Lower lobe of right lung (tissue), 2 donors: ENCODE measurements around the gene IRS2. TPM values are rescaled to one million over a fixed set of nuclear protein-coding genes. Genes with fewer than 3 reads are reported as not detected.

Experiments
- ATAC-seq, 2 donors: fragments of 200-7000 bp; cut with Tn5 transposase; one replicate each; pipeline ENCODE4 v1.9.1; 2020 to 2022; ENCODE audit warnings: mild to moderate bottlenecking in 2 of 2, moderate library complexity in 2 of 2
- DNase-seq: peaks from one replicate; pipeline ENCODE4 v3.0.0-alpha.2; 2020
- H3K27ac ChIP-seq: fragments of 200-600 bp; one replicate; pipeline ENCODE4 v1.8.0; 2022
- H3K27me3 ChIP-seq: fragments of 200-600 bp; one replicate; pipeline ENCODE4 v1.8.0; 2022; ENCODE audit warnings: low read depth
- H3K36me3 ChIP-seq: fragments of 200-600 bp; one replicate; pipeline ENCODE4 v1.8.0; 2022; ENCODE audit warnings: mild to moderate bottlenecking
- H3K4me1 ChIP-seq: fragments of 200-600 bp; one replicate; pipeline ENCODE4 v1.8.0; 2022
- H3K4me3 ChIP-seq: fragments of 200-600 bp; one replicate; pipeline ENCODE4 v1.8.0; 2022; ENCODE audit warnings: mild to moderate bottlenecking
- H3K9me3 ChIP-seq: fragments of 200-600 bp; one replicate; pipeline ENCODE4 v1.8.0; 2022
- CTCF ChIP-seq: fragments of 200-600 bp; IDR thresholded peaks from one replicate; pipeline ENCODE4 v1.8.0; 2022; ENCODE audit warnings: antibody characterized with exemption, mild to moderate bottlenecking
- intact Hi-C: fragments of 100-400 bp; cut with DNase I; formaldehyde crosslinking; loops from one replicate; pipeline ENCODE4 v1.11.0; 2022
- total RNA-seq: library from RNA; stranded (reverse); fragmentation: NEBNext Ultra II Directional; extraction: Animal tissue kit (Norgen Biotek cat#: 25700); gene quantifications from one replicate; pipeline ENCODE4 v1.2.1, GENCODE V29; 2021
- donor health status: DM: no; HTN: yes; CAD: no; lungs with severe emphysema.

Gene IRS2
- total RNA-seq, 1 donor from 2014 or later = 34.0 TPM

DNA sequence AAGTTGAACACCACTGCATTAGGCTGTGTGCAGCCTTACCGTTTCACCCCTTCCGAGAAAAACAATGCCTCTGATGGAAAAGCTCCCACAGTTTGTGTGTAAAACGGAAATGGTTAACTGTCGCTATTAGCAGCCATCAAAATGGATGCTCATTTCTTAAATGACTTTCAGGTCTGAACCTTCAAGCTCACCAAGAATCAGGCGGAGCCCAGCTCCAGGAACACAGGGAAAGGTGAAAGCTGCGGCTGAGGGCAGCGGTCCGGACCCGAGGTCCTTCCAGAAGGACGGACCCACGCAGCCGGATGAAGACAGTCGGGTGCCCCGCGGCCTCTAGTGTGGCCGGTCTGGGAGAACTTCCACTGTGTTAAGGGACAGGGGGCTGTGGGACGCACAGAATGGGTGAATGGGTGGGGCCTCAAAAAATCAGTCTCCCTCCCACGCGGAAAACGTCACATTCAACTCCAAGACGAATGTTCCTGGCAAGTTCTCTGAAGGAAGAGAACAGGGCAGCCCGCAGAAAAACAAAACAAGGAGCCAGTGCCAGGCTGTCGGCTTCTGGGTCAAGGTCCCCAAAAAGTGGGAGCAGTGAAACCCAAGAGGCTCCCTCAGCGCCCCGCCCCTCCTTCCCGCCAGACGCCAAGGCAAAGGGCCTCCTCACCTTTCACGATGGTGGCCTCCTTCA is 4.9 kb downstream of the IRS2 start:
- Histone ChIP-seq H3K9me3 (no peaks in the 10 kb centered on the region), H3K27ac (no peak overlapping the region), H3K4me3 (peak overlapping the region; percentile 57), H3K36me3 (peaks cover 35% of the 10 kb centered on the region), H3K4me1 (peaks cover 72% of the 10 kb centered on the region), H3K27me3 (no peaks in the 10 kb centered on the region)
- no peak for DNase-seq
- intact Hi-C loops = no loop called here
- ATAC-seq = no peak
- TF ChIP-seq CTCF = no peak

DNA sequence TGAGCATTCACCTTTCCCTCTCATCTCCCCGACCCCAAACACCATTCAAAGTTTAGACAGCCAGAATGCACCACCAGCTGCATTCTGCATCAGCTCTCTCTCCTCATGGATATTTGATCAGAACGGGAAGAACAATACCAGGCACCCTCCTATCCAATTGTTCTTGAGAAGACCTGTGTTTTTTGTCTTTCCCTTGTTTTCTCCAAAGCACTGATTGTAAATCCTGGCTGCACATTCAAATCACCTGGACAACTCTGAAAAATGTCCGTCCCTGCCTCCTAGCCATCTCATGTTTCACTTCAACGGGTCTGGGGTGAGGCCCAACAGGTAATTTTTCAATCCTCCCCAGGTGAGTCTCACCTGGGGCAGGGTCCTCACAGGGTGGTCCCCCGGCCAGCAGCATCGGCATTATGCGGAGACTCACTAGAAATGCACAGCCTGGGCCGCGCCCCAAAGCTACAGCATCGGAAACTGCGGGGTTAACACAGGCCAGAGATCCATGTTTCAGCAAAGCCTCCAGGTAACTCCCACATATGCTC is 5.5 kb downstream of the IRS2 start:
- H3K4me3 ChIP-seq = peak overlapping the region; percentile 57
- H3K4me1 ChIP-seq = peaks cover 73% of the 10 kb centered on the region
- no peak overlapping the region for H3K27ac ChIP-seq
- H3K36me3 ChIP-seq = peaks cover 35% of the 10 kb centered on the region
- no peaks in the 10 kb centered on the region for H3K27me3 ChIP-seq
- ATAC-seq (no peak), DNase-seq (no peak)
- no peak for TF ChIP-seq CTCF
- H3K9me3 ChIP-seq = no peaks in the 10 kb centered on the region
- intact Hi-C loops = no loop called here

DNA sequence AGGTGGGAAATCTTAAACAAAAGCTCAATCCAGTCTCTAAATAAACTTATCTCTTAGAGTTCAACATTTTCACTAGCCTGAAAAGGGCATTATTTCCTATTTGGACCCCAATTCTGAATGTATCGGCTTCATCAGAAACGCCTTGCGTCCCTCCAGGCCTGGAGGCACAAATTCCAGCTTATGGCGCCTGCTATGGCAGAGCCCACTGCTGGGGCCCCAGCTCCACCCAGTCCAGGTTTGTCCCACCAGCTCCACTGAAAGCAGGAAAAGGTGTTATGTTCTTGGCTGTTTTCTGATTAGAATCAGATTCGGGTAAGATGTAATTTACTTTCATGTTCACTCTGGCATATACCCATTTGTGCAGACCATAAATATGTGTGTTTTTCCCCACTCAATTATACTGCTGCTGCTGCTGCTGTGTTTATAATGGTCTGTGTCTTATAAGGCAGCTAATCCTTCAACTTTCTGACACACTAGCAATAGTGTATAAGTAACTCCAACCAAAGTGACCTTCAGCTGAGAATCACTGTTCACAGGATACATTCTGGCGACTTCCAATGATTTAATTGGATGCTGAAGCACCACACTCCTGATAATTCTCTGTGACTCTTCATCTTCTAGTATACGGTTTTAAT is 6.4 kb downstream of the IRS2 start:
- DNase-seq = no peak
- H3K27me3 ChIP-seq = no peaks in the 10 kb centered on the region
- intact Hi-C loops = no loop called here
- H3K36me3 ChIP-seq = peaks cover 35% of the 10 kb centered on the region
- no peaks in the 10 kb centered on the region for H3K9me3 ChIP-seq
- no peak overlapping the region for H3K27ac ChIP-seq
- no peak for ATAC-seq
- H3K4me1 ChIP-seq = peaks cover 72% of the 10 kb centered on the region
- no peak for TF ChIP-seq CTCF
- peak overlapping the region; percentile 57 for H3K4me3 ChIP-seq

GRCh38 chr13:109779074-109779473 is 7.3 kb downstream of the IRS2 start:
- no peak for ATAC-seq
- Histone ChIP-seq H3K9me3 (no peaks in the 10 kb centered on the region), H3K27me3 (no peaks in the 10 kb centered on the region), H3K36me3 (peaks cover 31% of the 10 kb centered on the region), H3K4me3 (peak overlapping the region; percentile 57), H3K4me1 (peaks cover 67% of the 10 kb centered on the region), H3K27ac (no peak overlapping the region)
- intact Hi-C loops = no loop called here
- no peak for TF ChIP-seq CTCF
- DNase-seq = no peak

GRCh38 chr13:109778102-109778542 is 8.3 kb downstream of the IRS2 start:
- Histone ChIP-seq H3K4me3 (peak overlapping the region; percentile 57), H3K27me3 (no peaks in the 10 kb centered on the region), H3K27ac (no peak overlapping the region), H3K4me1 (peaks cover 60% of the 10 kb centered on the region), H3K36me3 (peaks cover 22% of the 10 kb centered on the region), H3K9me3 (no peaks in the 10 kb centered on the region)
- DNase-seq = no peak
- intact Hi-C loops = no loop called here
- TF ChIP-seq CTCF = no peak
- peak; percentile 49 to 59 for ATAC-seq
